Measurements from ENCODE around the gene LCN12.

Gene LCN12

GRCh38 chr9:136928591-136928990, 23.5 kb upstream of the LCN12 start:
- Histone ChIP-seq H4K8ac (ENCODE audit: low read length) (no peak overlapping the region), H3K79me1 (replicated peaks; ENCODE audit: low read length, poor library complexity, severe bottlenecking) (peaks cover 12% of the 10 kb centered on the region), H3K4me1 (ENCODE audit: control insufficient read depth, insufficient read depth, low read depth, low read length) (peaks cover 5% of the 10 kb centered on the region), H3K4ac (ENCODE audit: low read depth in 1 of 2, low read length in 2 of 2) (no peak overlapping the region), H3K27ac (ENCODE audit: low read length, poor library complexity, severe bottlenecking) (no peak overlapping the region), H2BK120ac (ENCODE audit: low read depth, low read length) (no peak overlapping the region), H2AK5ac (ENCODE audit: low read length, severe bottlenecking) (no peak overlapping the region), H2BK5ac (ENCODE audit: low read depth, low read length, poor library complexity, severe bottlenecking) (no peak overlapping the region), H2BK12ac (ENCODE audit: low read length in 2 of 2) (no peak overlapping the region), H3K23ac (ENCODE audit: low read length in 2 of 2) (no peak overlapping the region), H3K4me3 (ENCODE audit: insufficient read depth in 1 of 2, low read depth in 1 of 2, low read length in 2 of 2) (no peak overlapping the region), H3K9me3 (ENCODE audit: control insufficient read depth, low read length) (no peaks in the 10 kb centered on the region), H3K4me2 (ENCODE audit: low read length, poor library complexity, severe bottlenecking) (no peak overlapping the region), H3K18ac (ENCODE audit: low read depth in 1 of 2, low read length in 2 of 2) (no peak overlapping the region), H2AFZ (ENCODE audit: low read depth, low read length) (no peak overlapping the region), H4K91ac (ENCODE audit: low read length) (no peak overlapping the region), H3K14ac (ENCODE audit: low read length in 2 of 2) (no peak overlapping the region), H3K9ac (ENCODE audit: low read length) (no peak overlapping the region), H3K36me3 (ENCODE audit: control insufficient read depth in 1 of 2, insufficient read depth in 2 of 2, low read depth in 1 of 2, low read length in 2 of 2) (peaks cover 23 to 41% of the 10 kb centered on the region in 2 experiments), H3K27me3 (ENCODE audit: control insufficient read depth in 1 of 2, insufficient read depth in 1 of 2, low read length in 2 of 2) (no peaks in the 10 kb centered on the region), H2BK15ac (ENCODE audit: low read depth, poor library complexity, severe bottlenecking) (no peak overlapping the region)
- DNase-seq: no peak
- 95% methylated on average over 9 of the region's 9 CpGs for WGBS

- peaks cover 18 to 35% of the 10 kb centered on the region in 2 experiments for H3K36me3 ChIP-seq (ENCODE audit: control insufficient read depth in 1 of 2, insufficient read depth in 2 of 2, low read depth in 1 of 2, low read length in 2 of 2)
- no peak overlapping the region for H3K23ac ChIP-seq (ENCODE audit: low read length in 2 of 2)
- H3K27me3 ChIP-seq (ENCODE audit: control insufficient read depth in 1 of 2, insufficient read depth in 1 of 2, low read length in 2 of 2): no peaks in the 10 kb centered on the region
- no peak for DNase-seq
- no peak overlapping the region for H2BK5ac ChIP-seq (ENCODE audit: low read depth, low read length, poor library complexity, severe bottlenecking)
- H3K4ac ChIP-seq (ENCODE audit: low read depth in 1 of 2, low read length in 2 of 2): no peak overlapping the region
- no peak overlapping the region for H3K4me3 ChIP-seq (ENCODE audit: insufficient read depth in 1 of 2, low read depth in 1 of 2, low read length in 2 of 2)
- no peak overlapping the region for H3K27ac ChIP-seq (ENCODE audit: low read length, poor library complexity, severe bottlenecking)
- 96% methylated on average over 4 of the region's 4 CpGs for WGBS
- H3K9ac ChIP-seq (ENCODE audit: low read length): no peak overlapping the region
- H3K4me2 ChIP-seq (ENCODE audit: low read length, poor library complexity, severe bottlenecking): no peak overlapping the region
- no peak overlapping the region for H2BK120ac ChIP-seq (ENCODE audit: low read depth, low read length)
- no peak overlapping the region for H2BK12ac ChIP-seq (ENCODE audit: low read length in 2 of 2)
- H4K8ac ChIP-seq (ENCODE audit: low read length): no peak overlapping the region
- H3K14ac ChIP-seq (ENCODE audit: low read length in 2 of 2): no peak overlapping the region
- no peak overlapping the region for H3K18ac ChIP-seq (ENCODE audit: low read depth in 1 of 2, low read length in 2 of 2)
- no peaks in the 10 kb centered on the region for H3K9me3 ChIP-seq (ENCODE audit: control insufficient read depth, low read length)
- H4K91ac ChIP-seq (ENCODE audit: low read length): no peak overlapping the region
- no peak overlapping the region for H2BK15ac ChIP-seq (ENCODE audit: low read depth, poor library complexity, severe bottlenecking)
- H2AK5ac ChIP-seq (ENCODE audit: low read length, severe bottlenecking): no peak overlapping the region
- H3K79me1 ChIP-seq (replicated peaks; ENCODE audit: low read length, poor library complexity, severe bottlenecking): peaks cover 13% of the 10 kb centered on the region
- peaks cover 3% of the 10 kb centered on the region for H3K4me1 ChIP-seq (ENCODE audit: control insufficient read depth, insufficient read depth, low read depth, low read length)
- no peak overlapping the region for H2AFZ ChIP-seq (ENCODE audit: low read depth, low read length)
Observed at GRCh38 chr9:136930014-136930413, 22.1 kb upstream of the LCN12 start.

DNA sequence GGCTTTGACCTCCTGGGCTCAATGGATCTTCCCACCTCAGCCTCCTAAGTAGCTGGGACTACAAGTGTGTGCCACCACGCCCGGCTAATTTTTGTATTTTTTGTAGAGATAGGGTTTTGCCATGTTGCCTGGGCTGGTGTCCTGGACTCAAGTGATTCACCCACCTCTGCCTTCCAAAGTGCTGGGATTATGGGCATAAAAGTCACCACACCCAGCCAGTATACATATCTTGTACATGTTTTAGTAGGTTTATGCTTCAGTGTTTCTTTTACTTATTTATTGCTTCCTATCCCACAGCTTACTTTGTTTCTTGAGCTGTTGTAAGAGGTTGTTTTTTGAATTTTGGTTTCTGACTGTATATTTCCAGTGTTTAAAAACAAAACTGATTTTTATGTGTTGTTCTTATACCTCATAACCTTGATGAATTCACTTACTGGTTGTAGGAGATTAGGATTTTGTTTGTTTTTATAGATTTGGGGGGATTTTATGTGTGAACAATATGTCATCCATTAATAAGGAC, 20.4 kb upstream of the LCN12 start:
- Histone ChIP-seq H3K14ac (ENCODE audit: low read length in 2 of 2) (no peak overlapping the region), H3K23ac (ENCODE audit: low read length in 2 of 2) (no peak overlapping the region), H3K4me1 (ENCODE audit: control insufficient read depth, insufficient read depth, low read depth, low read length) (peaks cover 3% of the 10 kb centered on the region), H4K8ac (ENCODE audit: low read length) (no peak overlapping the region), H2BK5ac (ENCODE audit: low read depth, low read length, poor library complexity, severe bottlenecking) (no peak overlapping the region), H2AFZ (ENCODE audit: low read depth, low read length) (no peak overlapping the region), H3K9me3 (ENCODE audit: control insufficient read depth, low read length) (no peaks in the 10 kb centered on the region), H3K27me3 (ENCODE audit: control insufficient read depth in 1 of 2, insufficient read depth in 1 of 2, low read length in 2 of 2) (no peaks in the 10 kb centered on the region), H3K27ac (ENCODE audit: low read length, poor library complexity, severe bottlenecking) (no peak overlapping the region), H3K4me3 (ENCODE audit: insufficient read depth in 1 of 2, low read depth in 1 of 2, low read length in 2 of 2) (no peak overlapping the region), H2BK15ac (ENCODE audit: low read depth, poor library complexity, severe bottlenecking) (no peak overlapping the region), H2AK5ac (ENCODE audit: low read length, severe bottlenecking) (no peak overlapping the region), H2BK12ac (ENCODE audit: low read length in 2 of 2) (no peak overlapping the region), H3K79me1 (replicated peaks; ENCODE audit: low read length, poor library complexity, severe bottlenecking) (peaks cover 11% of the 10 kb centered on the region), H3K4me2 (ENCODE audit: low read length, poor library complexity, severe bottlenecking) (no peak overlapping the region), H3K18ac (ENCODE audit: low read depth in 1 of 2, low read length in 2 of 2) (no peak overlapping the region), H3K36me3 (ENCODE audit: control insufficient read depth in 1 of 2, insufficient read depth in 2 of 2, low read depth in 1 of 2, low read length in 2 of 2) (peaks cover 4 to 19% of the 10 kb centered on the region in 2 experiments), H3K4ac (ENCODE audit: low read depth in 1 of 2, low read length in 2 of 2) (no peak overlapping the region), H2BK120ac (ENCODE audit: low read depth, low read length) (no peak overlapping the region), H3K9ac (ENCODE audit: low read length) (peak overlapping the region; percentile 11), H4K91ac (ENCODE audit: low read length) (no peak overlapping the region)
- no peak for DNase-seq
- no CpG with 5 or more reads among the region's 2 CpGs for WGBS

GRCh38 chr9:136934277-136934676, 17.8 kb upstream of the LCN12 start:
- no peak overlapping the region for H3K4me2 ChIP-seq (ENCODE audit: low read length, poor library complexity, severe bottlenecking)
- WGBS: 95% methylated on average over 2 of the region's 3 CpGs
- H3K4me3 ChIP-seq (ENCODE audit: insufficient read depth in 1 of 2, low read depth in 1 of 2, low read length in 2 of 2): no peak overlapping the region
- no peak overlapping the region for H4K91ac ChIP-seq (ENCODE audit: low read length)
- no peak overlapping the region for H3K9ac ChIP-seq (ENCODE audit: low read length)
- no peak overlapping the region for H3K23ac ChIP-seq (ENCODE audit: low read length in 2 of 2)
- H2AK5ac ChIP-seq (ENCODE audit: low read length, severe bottlenecking): no peak overlapping the region
- no peaks in the 10 kb centered on the region for H3K27me3 ChIP-seq (ENCODE audit: control insufficient read depth in 1 of 2, insufficient read depth in 1 of 2, low read length in 2 of 2)
- no peak overlapping the region for H3K4ac ChIP-seq (ENCODE audit: low read depth in 1 of 2, low read length in 2 of 2)
- H3K14ac ChIP-seq (ENCODE audit: low read length in 2 of 2): no peak overlapping the region
- H2BK12ac ChIP-seq (ENCODE audit: low read length in 2 of 2): no peak overlapping the region
- H2BK5ac ChIP-seq (ENCODE audit: low read depth, low read length, poor library complexity, severe bottlenecking): no peak overlapping the region
- no peaks in the 10 kb centered on the region for H3K9me3 ChIP-seq (ENCODE audit: control insufficient read depth, low read length)
- peaks cover 4 to 17% of the 10 kb centered on the region in 2 experiments for H3K36me3 ChIP-seq (ENCODE audit: control insufficient read depth in 1 of 2, insufficient read depth in 2 of 2, low read depth in 1 of 2, low read length in 2 of 2)
- H3K18ac ChIP-seq (ENCODE audit: low read depth in 1 of 2, low read length in 2 of 2): no peak overlapping the region
- no peak overlapping the region for H2AFZ ChIP-seq (ENCODE audit: low read depth, low read length)
- no peak for DNase-seq
- H2BK15ac ChIP-seq (ENCODE audit: low read depth, poor library complexity, severe bottlenecking): no peak overlapping the region
- H3K4me1 ChIP-seq (ENCODE audit: control insufficient read depth, insufficient read depth, low read depth, low read length): no peaks in the 10 kb centered on the region
- H3K79me1 ChIP-seq (replicated peaks; ENCODE audit: low read length, poor library complexity, severe bottlenecking): peaks cover 18% of the 10 kb centered on the region
- H3K27ac ChIP-seq (ENCODE audit: low read length, poor library complexity, severe bottlenecking): no peak overlapping the region
- H4K8ac ChIP-seq (ENCODE audit: low read length): no peak overlapping the region
- H2BK120ac ChIP-seq (ENCODE audit: low read depth, low read length): no peak overlapping the region
